NOMO-1 treated with DMSO at 0.1 percent for 48 hours (cell line): ENCODE data around the gene OXNAD1.
A peak's percentile ranks its signal among the peaks of the same experiment; 100 is the strongest.

Experiments
- DNase-seq: peaks from one replicate; lab custom pipeline; 2025; ENCODE audit not compliant: unreplicated experiment; lab: John Stamatoyannopoulos, UW

The OXNAD1 gene

GRCh38 chr3:16245609-16246008 lies 19.4 kb upstream of the OXNAD1 start:
- DNase-seq, result no peak

GRCh38 chr3:16247282-16248061 lies 17.5 kb upstream of the OXNAD1 start:
- DNase-seq, result peak; percentile 84

DNA sequence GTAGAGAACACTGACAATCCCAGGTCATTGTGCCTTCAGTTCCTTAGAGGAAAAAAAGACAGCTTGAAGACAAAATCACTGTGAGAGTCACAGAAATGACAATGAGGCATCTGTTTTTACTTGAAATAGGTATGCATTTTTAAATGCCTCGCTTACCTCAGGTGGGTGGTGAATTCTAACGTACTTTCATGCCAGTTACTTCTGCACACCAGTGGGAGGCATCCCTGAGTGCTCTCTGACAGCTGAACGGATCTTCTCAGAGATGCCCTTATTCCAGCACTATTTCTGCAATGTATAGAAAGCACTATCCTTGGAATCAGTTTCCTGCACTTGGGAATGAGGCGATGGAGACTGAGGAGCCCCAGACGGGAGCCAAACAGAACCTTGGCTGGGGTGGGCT lies 16.5 kb upstream of the OXNAD1 start:
- DNase-seq, result no peak

- DNase-seq, result no peak
Measured at GRCh38 chr3:16249336-16249735, 15.7 kb upstream of the OXNAD1 start.

GRCh38 chr3:16249886-16250285 lies 15.1 kb upstream of the OXNAD1 start:
- DNase-seq, result no peak

GRCh38 chr3:16251316-16252085 lies 13.5 kb upstream of the OXNAD1 start:
- no peak for DNase-seq

GRCh38 chr3:16252243-16252978 lies 12.6 kb upstream of the OXNAD1 start:
- no peak for DNase-seq

DNA sequence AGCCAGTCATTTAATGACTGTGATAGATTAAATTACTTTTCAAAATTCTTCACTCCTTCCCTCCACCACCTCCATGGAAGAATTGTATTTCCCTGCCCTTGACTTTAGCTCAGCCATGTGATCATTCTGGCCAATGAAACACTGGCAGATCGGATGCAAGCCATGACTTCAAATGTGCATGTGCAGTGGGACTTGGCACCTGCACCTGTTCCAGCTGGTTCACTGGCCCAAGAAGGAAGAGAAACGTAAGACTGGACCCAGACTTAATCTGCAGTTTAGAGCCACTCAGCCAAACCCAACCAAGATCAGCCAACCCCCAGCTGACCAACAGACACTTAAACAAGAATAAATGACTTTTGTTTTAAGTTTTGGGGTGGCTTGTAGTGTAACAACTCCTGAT lies 12.0 kb upstream of the OXNAD1 start:
- DNase-seq, result no peak

GRCh38 chr3:16253601-16254000 lies 11.4 kb upstream of the OXNAD1 start:
- peak; percentile 89 for DNase-seq

- no peak for DNase-seq
Measured at GRCh38 chr3:16254916-16255315, 10.1 kb upstream of the OXNAD1 start.

- no peak for DNase-seq
Measured at GRCh38 chr3:16255326-16255725, 9.7 kb upstream of the OXNAD1 start.

DNA sequence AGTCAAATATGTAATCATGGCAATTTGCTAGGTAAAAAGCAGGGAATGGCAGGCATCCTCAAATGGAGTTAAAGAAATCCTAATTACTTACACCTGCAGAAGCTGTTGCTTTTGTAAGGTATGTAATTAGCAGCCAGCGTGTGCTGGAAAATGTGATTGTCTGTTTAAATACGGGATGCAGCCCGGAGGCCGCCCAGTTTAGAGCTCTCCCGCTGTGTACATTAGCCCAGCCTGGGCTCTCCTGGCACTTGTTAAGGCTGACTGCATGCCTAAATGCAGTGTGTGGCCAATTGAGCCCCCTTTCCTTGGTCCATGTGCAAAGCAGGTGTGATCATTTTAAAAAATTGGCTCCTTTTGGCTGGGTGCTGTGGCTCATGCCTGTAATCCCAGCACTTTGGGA lies 9.3 kb upstream of the OXNAD1 start:
- DNase-seq, result no peak

DNA sequence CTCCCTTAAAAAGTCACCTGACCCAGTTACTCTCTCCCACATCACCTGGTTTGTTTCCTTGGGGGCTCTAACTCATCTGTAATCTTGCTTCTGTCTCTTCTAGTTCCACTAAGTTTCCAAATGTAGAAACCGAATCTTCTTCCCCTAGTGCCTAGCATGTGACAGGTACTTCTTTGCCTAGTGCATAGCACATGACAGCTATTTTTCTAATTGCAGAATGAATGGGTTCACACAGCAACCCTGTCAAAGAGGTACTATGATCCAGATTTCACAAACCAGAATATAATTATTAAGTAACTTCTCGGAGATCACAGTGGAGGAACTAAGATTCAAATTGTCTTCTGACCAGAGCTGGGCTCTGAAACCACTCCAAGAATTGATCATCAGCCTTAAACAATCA lies 7.7 kb upstream of the OXNAD1 start:
- DNase-seq, result no peak

- DNase-seq, result no peak
Measured at GRCh38 chr3:16258177-16258576, 6.8 kb upstream of the OXNAD1 start.

GRCh38 chr3:16258866-16259265 lies 6.1 kb upstream of the OXNAD1 start:
- no peak for DNase-seq

GRCh38 chr3:16260046-16260445 lies 5.0 kb upstream of the OXNAD1 start:
- DNase-seq, result no peak

- no peak for DNase-seq
Measured at GRCh38 chr3:16262174-16262573, 2.8 kb upstream of the OXNAD1 start.

- DNase-seq, result peak; percentile 14
Measured at GRCh38 chr3:16264174-16264707, 771 bp upstream of the OXNAD1 start.

DNA sequence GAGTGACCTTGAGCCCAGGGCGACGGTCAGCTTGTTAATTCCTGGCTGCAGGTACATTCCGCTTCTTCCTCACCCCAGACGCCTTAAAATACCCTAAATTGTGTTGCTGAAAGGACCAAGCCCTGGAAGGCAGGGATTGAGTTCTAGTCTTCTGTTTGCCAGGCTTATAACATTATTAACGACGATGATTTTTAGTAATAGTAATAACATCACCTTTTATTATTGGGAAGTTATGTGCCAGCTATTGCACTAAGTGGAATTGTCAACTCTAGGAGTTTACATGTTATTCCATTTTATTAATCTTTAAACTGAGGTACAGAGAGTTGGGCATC lies 409 bp downstream of the OXNAD1 start:
- no peak for DNase-seq

DNA sequence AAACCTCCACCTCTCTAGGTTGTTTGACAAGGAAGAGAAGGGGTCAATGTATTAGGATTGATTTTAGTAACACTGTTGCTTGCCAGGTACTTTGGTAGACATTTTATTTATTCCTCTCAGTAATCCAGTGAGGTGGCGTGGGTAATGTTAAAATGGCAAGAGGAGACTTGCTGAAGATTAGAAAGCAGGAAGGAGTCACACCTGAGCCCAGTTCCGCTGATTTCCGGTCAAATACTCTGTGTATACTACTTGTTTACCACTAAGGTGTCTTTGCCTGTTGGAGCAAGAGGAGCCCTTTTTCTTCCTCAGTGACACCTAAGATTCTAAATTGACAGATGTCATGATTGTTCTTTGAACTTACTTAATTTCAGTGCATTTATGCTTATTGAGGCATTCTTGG lies 1.7 kb downstream of the OXNAD1 start:
- DNase-seq, result no peak

- DNase-seq, result no peak
Measured at GRCh38 chr3:16270855-16271254, 5.8 kb downstream of the OXNAD1 start.

DNA sequence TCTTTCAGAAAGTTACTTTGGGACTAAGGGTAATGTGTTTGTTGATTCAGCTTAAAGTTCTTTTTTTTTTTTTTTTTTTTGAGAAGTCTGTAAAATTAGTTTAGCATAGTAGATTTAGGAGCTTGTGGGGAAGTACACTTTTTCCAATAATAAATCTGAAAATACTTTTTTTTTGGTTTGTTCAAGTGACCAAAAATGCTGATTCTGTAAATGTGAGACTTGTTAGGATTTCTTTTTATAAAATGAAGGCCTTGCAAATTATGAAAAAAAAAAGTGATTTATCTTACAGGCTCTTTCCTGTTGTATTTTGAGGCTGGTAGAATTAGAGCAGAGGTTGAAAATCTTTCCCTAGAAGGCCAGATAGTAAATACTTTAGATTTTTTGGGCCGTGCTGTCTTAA lies 7.6 kb downstream of the OXNAD1 start:
- DNase-seq, result no peak
